Right forelimb (tissue), 1 donor: Measurements from ENCODE around the gene TENT4B.

Experiments used
- DNase-seq: peaks from one replicate; pipeline ENCODE4 v3.0.0-alpha.2; 2018

Gene TENT4B

GRCh38 chr16:50273382-50273690, 120.2 kb downstream of the TENT4B start:
- no peak for DNase-seq

DNA sequence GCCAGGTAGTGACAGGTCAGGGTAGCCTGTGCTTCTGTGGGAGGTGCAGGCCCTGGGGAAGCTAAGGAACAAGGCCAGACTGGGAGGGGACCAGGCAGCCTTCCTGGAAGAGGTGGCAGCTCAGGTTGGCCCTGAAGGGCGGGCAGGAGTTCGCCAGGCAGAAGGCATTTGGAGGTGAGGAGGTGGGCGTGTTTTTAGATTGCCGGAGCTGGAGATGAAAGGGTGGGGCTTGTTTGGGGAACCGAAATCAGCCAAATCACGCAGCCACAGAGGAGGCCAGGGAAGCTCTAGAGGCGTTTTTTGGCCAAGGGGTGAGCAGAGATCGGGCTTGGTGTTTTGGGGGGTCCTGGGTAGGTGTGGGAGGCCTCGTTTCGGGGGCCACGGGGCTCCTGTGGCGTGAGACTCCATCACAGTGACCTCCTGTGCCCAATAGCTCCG, 120.8 kb downstream of the TENT4B start:
- no peak for DNase-seq

GRCh38 chr16:50274326-50275097, 121.4 kb downstream of the TENT4B start:
- no peak for DNase-seq

DNA sequence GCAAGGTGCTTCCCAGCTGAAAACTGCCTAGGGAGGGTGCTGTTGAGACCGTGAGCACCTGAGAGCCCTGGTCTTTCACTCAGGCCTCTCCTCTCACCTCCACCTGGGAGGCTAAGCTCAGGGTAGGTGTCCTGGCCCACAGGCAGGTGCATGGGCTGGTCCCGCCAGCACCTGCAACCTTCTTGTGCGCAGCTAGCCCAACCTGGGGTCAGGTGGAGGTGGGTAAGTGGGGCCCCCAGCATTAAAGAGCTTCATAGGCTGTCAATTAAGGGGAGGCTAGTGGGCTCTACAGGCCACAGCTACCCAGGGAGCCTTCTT, 122.0 kb downstream of the TENT4B start:
- no peak for DNase-seq

DNA sequence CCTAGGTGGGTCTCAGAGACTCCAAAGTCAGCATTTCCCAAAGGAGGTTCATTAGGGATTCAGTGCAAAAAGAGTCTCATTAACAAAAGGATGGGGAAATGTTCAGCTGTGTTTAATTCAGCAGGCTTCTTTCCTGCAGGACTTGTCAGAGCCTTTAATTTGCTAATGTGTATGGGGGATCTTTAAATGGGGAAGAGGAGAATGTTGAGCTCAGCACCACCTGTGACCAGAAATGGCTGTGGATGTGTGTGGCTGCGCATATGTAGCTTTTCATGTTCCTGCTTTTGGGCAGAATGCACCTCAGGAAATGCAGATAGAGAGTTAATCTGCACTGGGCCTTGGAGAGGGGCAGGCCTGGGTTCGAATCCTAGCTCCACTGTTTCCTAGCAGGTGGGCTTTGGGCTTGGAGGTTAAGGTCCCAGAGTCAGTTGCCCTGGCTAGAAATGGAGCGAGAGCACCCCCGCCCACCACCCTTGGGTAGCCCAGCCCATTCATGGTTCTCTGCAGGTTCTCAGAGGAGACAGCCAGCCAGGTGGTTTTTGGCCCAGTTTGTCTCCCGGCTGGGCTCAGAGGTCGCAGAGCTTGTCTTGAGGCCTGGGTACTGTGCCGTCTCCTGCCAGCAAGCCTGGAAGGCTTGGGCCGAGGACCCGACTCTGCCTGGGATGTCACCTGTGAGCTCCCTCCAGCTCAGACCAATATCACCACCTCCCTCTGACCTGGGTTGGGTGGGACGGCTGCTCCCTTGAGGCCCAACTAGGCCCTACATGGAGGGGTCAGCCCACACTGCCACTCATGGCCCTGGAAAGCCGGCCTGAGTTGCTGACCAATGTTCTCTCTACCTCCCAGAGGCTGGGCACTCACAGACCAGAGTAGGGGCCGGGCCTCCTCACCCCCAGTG, 122.6 kb downstream of the TENT4B start:
- no peak for DNase-seq

DNA sequence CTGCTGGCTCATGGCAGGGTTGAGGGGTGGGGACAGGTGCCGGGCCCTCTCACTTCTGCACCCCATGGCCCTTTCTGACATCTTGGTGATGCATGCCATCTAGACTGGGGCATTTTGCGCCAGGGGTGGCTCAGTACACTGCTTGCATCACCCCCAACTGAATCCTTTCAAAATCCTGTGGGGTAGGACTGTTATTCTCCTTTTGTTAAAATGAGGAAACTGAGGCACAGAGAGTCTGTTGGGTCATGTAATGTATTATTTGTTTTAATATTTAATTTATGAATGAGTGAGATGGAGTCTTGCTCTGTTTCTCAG, 123.2 kb downstream of the TENT4B start:
- no peak for DNase-seq

- DNase-seq, result no peak
Observed at GRCh38 chr16:50276801-50277555, 123.9 kb downstream of the TENT4B start.

- no peak for DNase-seq
Observed at GRCh38 chr16:50278251-50278650, 125.1 kb downstream of the TENT4B start.

- DNase-seq, result no peak
Observed at GRCh38 chr16:50279504-50279865, 126.4 kb downstream of the TENT4B start.

- no peak for DNase-seq
Observed at GRCh38 chr16:50280932-50281331, 127.8 kb downstream of the TENT4B start.
